ENCODE data around the gene MDFIC. TPM values are rescaled to one million over a fixed set of nuclear protein-coding genes. Genes with fewer than 3 reads are reported as not detected.

Gene MDFIC
- total and polyA plus RNA-seq, 2 of the 4 experiments (the other 2 are of a cell fraction) = 16.9 to 35.0 TPM

DNA sequence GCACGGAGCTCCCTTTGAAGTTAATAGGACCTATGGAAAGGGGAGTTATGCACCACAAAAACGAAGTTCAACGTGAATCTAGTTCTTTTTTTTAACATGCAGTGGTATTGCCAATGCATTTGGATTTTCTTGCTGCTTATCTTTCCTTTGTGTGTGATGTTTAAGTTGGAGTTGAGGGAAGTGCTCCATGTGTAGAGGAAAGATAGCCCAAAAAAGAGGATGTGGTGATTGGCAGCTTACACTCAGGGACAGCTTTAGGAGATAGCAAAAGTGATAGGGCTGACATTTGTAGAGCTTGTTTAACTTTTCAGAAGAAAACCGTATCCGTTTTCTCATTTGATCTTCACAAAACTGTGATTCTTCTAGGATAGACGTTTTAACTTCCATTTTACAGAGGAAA, 101.3 kb downstream of the MDFIC start:
- ATAC-seq (ENCODE audit: low read depth) (no peak), DNase-seq (no peak)
- CTCF ChIA-PET = no interaction called here
- Histone ChIP-seq H2AK5ac (ENCODE audit: low read depth, low read length) (no peak overlapping the region), H3K18ac (ENCODE audit: low read depth, low read length) (no peak overlapping the region), H2AK9ac (replicated peaks; ENCODE audit: low read depth, low read length, poor library complexity) (no peak overlapping the region), H3K4ac (ENCODE audit: low read depth, low read length) (no peak overlapping the region), H3K4me2 (ENCODE audit: low read depth, low read length) (no peak overlapping the region), H2BK5ac (ENCODE audit: low read depth, low read length, poor library complexity, severe bottlenecking) (no peak overlapping the region), H3K27me3 (ENCODE audit: control insufficient read depth, insufficient read depth, low read length) (no peaks in the 10 kb centered on the region), H4K20me1 (ENCODE audit: insufficient read depth, low read length) (no peaks in the 10 kb centered on the region), H3K36me3 (ENCODE audit: control insufficient read depth, insufficient read depth, low read length) (no peaks in the 10 kb centered on the region), H4K5ac (ENCODE audit: low read depth, low read length) (no peak overlapping the region), H3K56ac (ENCODE audit: extremely low read depth, insufficient read depth, low read length) (no peak overlapping the region), H3K4me3 (ENCODE audit: insufficient read depth, low read depth, low read length) (no peak overlapping the region), H3K9me1 (ENCODE audit: insufficient read depth, low read length) (no peaks in the 10 kb centered on the region), H2BK20ac (ENCODE audit: low read depth, low read length) (no peak overlapping the region), H3K27ac (ENCODE audit: insufficient read depth, low read length) (no peak overlapping the region), H3K4me1 (ENCODE audit: control insufficient read depth, insufficient read depth, low read length) (no peaks in the 10 kb centered on the region; the same call in 1 of the 2 replicates), H2AFZ (replicated peaks; ENCODE audit: low read length, poor library complexity) (no peak overlapping the region), H3K79me1 (ENCODE audit: low read depth in 1 of 2, low read length in 2 of 2) (no peaks in the 10 kb centered on the region), H3K9ac (ENCODE audit: low read depth, low read length) (no peak overlapping the region), H3K23ac (ENCODE audit: low read depth, low read length) (no peak overlapping the region), H4K91ac (ENCODE audit: insufficient read depth, low read depth, low read length) (no peak overlapping the region), H2BK15ac (ENCODE audit: low read depth, low read length) (no peak overlapping the region), H2BK120ac (ENCODE audit: low read depth, low read length) (no peak overlapping the region), H3K14ac (replicated peaks; ENCODE audit: low read depth, low read length) (no peak overlapping the region), H3K9me3 (ENCODE audit: control insufficient read depth, insufficient read depth, low read length) (no peaks in the 10 kb centered on the region), H4K8ac (ENCODE audit: low read depth in 2 of 2, low read length in 2 of 2) (no peak overlapping the region)
- BruUV-seq (replicated peaks) = no TSS peak
- WGBS, 2 experiments (ENCODE audit: extremely low coverage in 2 of 2, insufficient read length in 1 of 2) = no CpG with 5 or more reads among the region's 6 CpGs
- TF ChIP-seq POLR2A (IDR thresholded peaks at IDR 0.05; ENCODE audit: low read depth, low read length) (no peak), MXI1 (IDR thresholded peaks at IDR 0.05; ENCODE audit: borderline replicate concordance, low read depth, low read length) (no peak), CHD1 (IDR thresholded peaks at IDR 0.05; ENCODE audit: low read depth, low read length) (no peak), BHLHE40 (IDR thresholded peaks at IDR 0.05; ENCODE audit: low read depth, low read length) (no peak), CEBPB (IDR thresholded peaks at IDR 0.05; ENCODE audit: low read depth, low read length) (no peak)
- in situ Hi-C loops (cut with MboI; ENCODE audit: low sequenced_read_pairs) (no loop called here), intact Hi-C loops (cut with micrococcal nuclease) (no loop called here), dilution Hi-C loops (cut with HindIII; ENCODE audit: low sequenced_read_pairs, unreplicated experiment) (no loop called here)
- POLR2A ChIA-PET (ENCODE audit: unreplicated experiment) = no interaction called here

Measured in IMR-90 (cell line).